Hepatocyte (in vitro differentiated cells): ENCODE results near the gene ATR. TPM values are rescaled to one million over a fixed set of nuclear protein-coding genes. Genes with fewer than 3 reads are reported as not detected.

Source experiments
- DNase-seq: peaks from one replicate; pipeline ENCODE4 v3.0.0-alpha.2; 2016; ENCODE audit warnings: low spot score
- H2AFZ ChIP-seq: fragments of 200-600 bp; sonication (generic); 2 replicates; pipeline ENCODE4 v1.6.0; 2016; ENCODE audit warnings: antibody characterized with exemption, mild to moderate bottlenecking
- H3K27ac ChIP-seq: fragments of 200-600 bp; sonication (generic); 2 replicates; pipeline ENCODE4 v1.5.1; 2016; ENCODE audit warnings: mild to moderate bottlenecking
- H3K27me3 ChIP-seq: fragments of 200-600 bp; sonication (generic); 2 replicates; pipeline ENCODE4 v1.6.1; 2016
- H3K36me3 ChIP-seq: fragments of 200-600 bp; sonication (generic); replicated peaks from 2 replicates; pipeline ENCODE4 v1.5.1; 2016; ENCODE audit warnings: low read depth; ENCODE audit not compliant: insufficient read depth
- H3K4me1 ChIP-seq: fragments of 200-600 bp; sonication (generic); 2 replicates; pipeline ENCODE4 v1.5.1; 2016; ENCODE audit warnings: mild to moderate bottlenecking, moderate library complexity; ENCODE audit not compliant: insufficient read depth
- H3K4me2 ChIP-seq: fragments of 200-600 bp; sonication (generic); 2 replicates; pipeline ENCODE4 v1.6.0; 2016
- H3K4me3 ChIP-seq: fragments of 200-600 bp; sonication (generic); 2 replicates; pipeline ENCODE4 v1.5.1; 2016; ENCODE audit warnings: mild to moderate bottlenecking
- H3K79me2 ChIP-seq: fragments of 200-600 bp; sonication (generic); 2 replicates; pipeline ENCODE4 v1.6.0; 2017; ENCODE audit warnings: mild to moderate bottlenecking
- H3K9me2 ChIP-seq: fragments of 200-600 bp; sonication (generic); replicated peaks from 2 replicates; pipeline ENCODE4 v1.6.0; 2017; ENCODE audit warnings: mild to moderate bottlenecking; ENCODE audit not compliant: insufficient read depth
- H3K9me3 ChIP-seq: fragments of 200-600 bp; sonication (generic); 2 replicates; pipeline ENCODE4 v1.5.1; 2016; ENCODE audit warnings: low read depth, mild to moderate bottlenecking
- H4K20me1 ChIP-seq: fragments of 200-600 bp; sonication (generic); 2 replicates; pipeline ENCODE4 v1.6.0; 2016; ENCODE audit warnings: mild to moderate bottlenecking; ENCODE audit not compliant: insufficient read depth, poor library complexity, severe bottlenecking
- EZH2 ChIP-seq: fragments of 200-600 bp; sonication (generic); IDR thresholded peaks from 2 replicates; pipeline ENCODE4 v1.6.1; 2016; ENCODE audit warnings: antibody characterized with exemption, mild to moderate bottlenecking, borderline replicate concordance
- EZH2phosphoT487 ChIP-seq: fragments of 200-600 bp; sonication (generic); IDR thresholded peaks from one replicate; pipeline ENCODE4 v1.6.1; 2018; ENCODE audit warnings: antibody characterized with exemption, mild to moderate bottlenecking, low read depth, moderate library complexity; ENCODE audit not compliant: unreplicated experiment, severe bottlenecking
- WGBS: methylation state at CpG from one replicate; pipeline ENCODE4 v1.1.6; 2016; ENCODE audit warnings: low lambda C conversion rate; ENCODE audit errors: missing lambda C conversion rate; 5-methylcytosine and 5-hydroxymethylcytosine counted together
- polyA plus RNA-seq: library from polyadenylated mRNA; unstranded; fragments of >200 nt; fragmentation: Nextera tagmentation; extraction: Ambion mirVana; gene quantifications from 2 replicates; pipeline ENCODE4 v1.2.1, GENCODE V29; 2016
- total RNA-seq: library from RNA; depleted of rRNA; stranded (reverse); fragments of >200 nt; gene quantifications from 2 replicates; pipeline ENCODE4 v1.2.3, GENCODE V29; 2014
- TF ChIP-seq, protein P1 (sequence below): fragments of 200-600 bp; sonication (generic); IDR thresholded peaks from 2 replicates; pipeline ENCODE4 v1.5.1; 2016; ENCODE audit warnings: antibody characterized with exemption, mild to moderate bottlenecking; ENCODE audit not compliant: poor library complexity

Gene ATR
- total and polyA plus RNA-seq, 2 experiments from 2014 or later, result 10.0 to 35.6 TPM

DNA sequence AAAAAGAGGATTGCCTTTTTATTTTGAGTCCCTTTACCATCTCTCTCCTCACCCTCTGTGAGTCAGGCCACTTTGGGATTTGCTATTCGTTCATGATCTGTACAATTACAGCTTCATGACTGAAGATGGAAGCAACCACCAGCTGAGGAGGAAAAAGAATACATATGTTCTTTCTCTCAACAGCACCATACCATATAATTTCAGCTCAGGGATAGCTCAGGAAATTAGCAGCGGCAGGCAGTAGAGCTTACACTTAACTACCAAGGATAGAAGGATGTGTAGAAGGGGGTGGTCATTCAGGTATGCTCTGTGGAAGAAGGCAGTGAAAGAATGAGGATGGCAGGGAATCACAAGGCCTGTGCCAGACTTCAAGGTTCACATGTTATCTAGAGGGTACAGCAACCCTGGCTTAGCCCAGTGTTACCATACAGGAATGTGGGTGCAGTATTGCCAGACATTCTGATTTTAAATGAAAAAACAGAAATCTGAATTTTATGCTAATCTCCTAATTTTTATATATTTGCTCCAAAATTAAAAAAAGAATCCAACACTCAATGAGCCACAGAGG is 35.6 kb upstream of the ATR start:
- peaks cover 10% of the 10 kb centered on the region for H3K79me2 ChIP-seq
- TF ChIP-seq EZH2phosphoT487 (no peak), EZH2 (no peak)
- TF ChIP-seq, protein P1, sequence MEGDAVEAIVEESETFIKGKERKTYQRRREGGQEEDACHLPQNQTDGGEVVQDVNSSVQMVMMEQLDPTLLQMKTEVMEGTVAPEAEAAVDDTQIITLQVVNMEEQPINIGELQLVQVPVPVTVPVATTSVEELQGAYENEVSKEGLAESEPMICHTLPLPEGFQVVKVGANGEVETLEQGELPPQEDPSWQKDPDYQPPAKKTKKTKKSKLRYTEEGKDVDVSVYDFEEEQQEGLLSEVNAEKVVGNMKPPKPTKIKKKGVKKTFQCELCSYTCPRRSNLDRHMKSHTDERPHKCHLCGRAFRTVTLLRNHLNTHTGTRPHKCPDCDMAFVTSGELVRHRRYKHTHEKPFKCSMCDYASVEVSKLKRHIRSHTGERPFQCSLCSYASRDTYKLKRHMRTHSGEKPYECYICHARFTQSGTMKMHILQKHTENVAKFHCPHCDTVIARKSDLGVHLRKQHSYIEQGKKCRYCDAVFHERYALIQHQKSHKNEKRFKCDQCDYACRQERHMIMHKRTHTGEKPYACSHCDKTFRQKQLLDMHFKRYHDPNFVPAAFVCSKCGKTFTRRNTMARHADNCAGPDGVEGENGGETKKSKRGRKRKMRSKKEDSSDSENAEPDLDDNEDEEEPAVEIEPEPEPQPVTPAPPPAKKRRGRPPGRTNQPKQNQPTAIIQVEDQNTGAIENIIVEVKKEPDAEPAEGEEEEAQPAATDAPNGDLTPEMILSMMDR, result no peak
- no peaks in the 10 kb centered on the region for H3K9me3 ChIP-seq
- no peaks in the 10 kb centered on the region for H3K36me3 ChIP-seq
- no peak for DNase-seq
- H3K4me3 ChIP-seq, result no peak overlapping the region
- H3K27me3 ChIP-seq, result no peaks in the 10 kb centered on the region
- no peaks in the 10 kb centered on the region for H3K4me1 ChIP-seq
- no peaks in the 10 kb centered on the region for H3K9me2 ChIP-seq
- no peak overlapping the region for H3K4me2 ChIP-seq
- no peak overlapping the region for H2AFZ ChIP-seq
- no peak overlapping the region for H3K27ac ChIP-seq
- H4K20me1 ChIP-seq, result no peaks in the 10 kb centered on the region
- WGBS, result 91% methylated on average over 2 of the region's 2 CpGs

DNA sequence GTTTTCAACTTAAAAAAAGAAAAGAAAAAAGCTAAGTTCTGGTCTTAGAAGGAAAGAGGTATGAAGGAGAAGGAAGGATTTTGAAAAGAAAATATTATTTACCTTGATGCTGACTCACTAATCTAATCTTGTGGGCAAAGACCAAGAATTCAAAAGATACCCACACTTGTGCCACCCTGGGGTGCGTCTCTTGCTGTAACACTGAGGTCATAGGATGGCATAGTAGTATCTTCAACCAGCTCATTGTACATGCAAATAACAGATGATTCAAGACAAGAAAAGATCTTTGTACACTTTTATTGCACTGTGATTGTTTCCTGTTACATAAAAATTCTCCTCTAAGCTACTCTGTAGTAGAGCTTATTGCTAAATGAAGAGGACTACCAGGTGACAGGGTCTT is 35.0 kb upstream of the ATR start:
- Histone ChIP-seq H3K79me2 (peaks cover 10% of the 10 kb centered on the region), H3K4me3 (no peak overlapping the region), H3K4me2 (no peak overlapping the region), H3K36me3 (no peaks in the 10 kb centered on the region), H3K4me1 (no peaks in the 10 kb centered on the region), H3K9me2 (no peaks in the 10 kb centered on the region), H3K27me3 (no peaks in the 10 kb centered on the region), H2AFZ (no peak overlapping the region), H4K20me1 (no peaks in the 10 kb centered on the region), H3K9me3 (no peaks in the 10 kb centered on the region), H3K27ac (no peak overlapping the region)
- DNase-seq, result no peak
- WGBS, result 74% methylated on average over 1 of the region's 1 CpG
- TF ChIP-seq, protein P1, result no peak
- TF ChIP-seq EZH2phosphoT487 (no peak), EZH2 (no peak)

DNA sequence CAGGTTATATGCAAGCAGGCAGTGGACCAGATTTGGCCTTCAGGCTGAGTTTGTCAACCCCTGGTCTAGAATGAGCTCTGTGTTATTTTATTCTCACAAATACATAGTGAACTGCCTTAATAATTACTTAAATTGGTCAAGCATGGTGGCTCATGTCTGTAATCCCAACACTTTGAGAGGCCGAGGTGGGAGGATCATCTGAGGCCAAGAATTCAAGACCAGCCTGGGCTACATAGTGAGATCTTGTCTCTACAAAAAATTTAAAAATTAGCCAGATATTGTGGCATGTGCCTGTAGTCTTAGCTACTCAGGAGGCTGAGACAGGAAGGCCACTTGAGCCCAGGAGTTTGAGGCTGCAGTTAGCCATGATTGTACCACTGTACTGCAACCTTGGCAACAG is 32.7 kb upstream of the ATR start:
- Histone ChIP-seq H3K27ac (no peak overlapping the region), H3K27me3 (no peaks in the 10 kb centered on the region), H4K20me1 (no peaks in the 10 kb centered on the region), H3K4me1 (no peaks in the 10 kb centered on the region), H3K9me3 (no peaks in the 10 kb centered on the region), H3K9me2 (no peaks in the 10 kb centered on the region), H3K36me3 (no peaks in the 10 kb centered on the region), H3K4me2 (no peak overlapping the region), H2AFZ (no peak overlapping the region), H3K4me3 (no peak overlapping the region), H3K79me2 (peaks cover 8% of the 10 kb centered on the region)
- WGBS, result 100% methylated on average over 1 of the region's 1 CpG
- TF ChIP-seq EZH2phosphoT487 (no peak), EZH2 (no peak)
- TF ChIP-seq, protein P1, result no peak
- DNase-seq, result no peak
